Vagina (tissue), 2 donors: ENCODE data around the gene KCTD7. TPM values are rescaled to one million over a fixed set of nuclear protein-coding genes. Genes with fewer than 3 reads are reported as not detected.
"Not testable (repeated sequence)": the region's sequence is repeated elsewhere in the genome, so short reads cannot be mapped to it uniquely, and the experiment has no call there.

Experiments
- DNase-seq, 2 donors: peaks; one replicate each; pipeline ENCODE4 v3.0.0-alpha.2; 2017; ENCODE audit errors: extremely low spot score in 2 of 2
- H3K27ac ChIP-seq: fragments of 200-600 bp; sonication (generic); one replicate; pipeline ENCODE4 v1.5.1; 2019
- H3K27me3 ChIP-seq: fragments of 200-600 bp; sonication (generic); one replicate; pipeline ENCODE4 v1.5.1; 2019
- H3K36me3 ChIP-seq, 2 donors: fragments of 200-600 bp; sonication (generic); one replicate each; pipeline ENCODE4 v1.5.1; 2017 to 2019
- H3K4me1 ChIP-seq: fragments of 200-600 bp; sonication (generic); one replicate; pipeline ENCODE4 v1.5.1; 2019
- H3K4me3 ChIP-seq, 2 donors: fragments of 200-600 bp; sonication (generic); 1 replicate in 1 of 2; 2 replicates in 1 of 2; pipeline ENCODE4 v1.5.1; 2016 to 2019
- H3K9me3 ChIP-seq: fragments of 200-600 bp; sonication (generic); one replicate; pipeline ENCODE4 v1.5.1; 2019
- CTCF ChIP-seq, 3 experiments: fragments of 450-650 bp in 2 of 3; fragments of 200-600 bp in 1 of 3; sonication (generic) in 1 of 3; IDR thresholded peaks; one replicate each; pipeline ENCODE4 v1.5.1; 2017 to 2019; ENCODE audit warnings: antibody characterized with exemption in 3 of 3, mild to moderate bottlenecking in 2 of 3, moderate library complexity in 2 of 3
- POLR2A ChIP-seq, 2 donors: fragments of 450-650 bp; IDR thresholded peaks; one replicate each; pipeline ENCODE4 v1.6.1; 2017; ENCODE audit warnings: antibody characterized with exemption in 2 of 2, mild to moderate bottlenecking in 2 of 2, moderate library complexity in 2 of 2
- POLR2AphosphoS5 ChIP-seq, 2 donors: sonication (generic); formaldehyde crosslinking; IDR thresholded peaks; one replicate each; pipeline ENCODE4 v1.9.0; 2017; ENCODE audit warnings: antibody characterized with exemption in 2 of 2, mild to moderate bottlenecking in 2 of 2, low read depth in 1 of 2; ENCODE audit not compliant: insufficient read depth in 1 of 2
- intact Hi-C: fragments of 100-400 bp; cut with DNase I; formaldehyde crosslinking; loops from one replicate; pipeline ENCODE4 v1.15.1; 2023
- total RNA-seq: library from RNA; depleted of rRNA; stranded (reverse); fragments of >200 nt; gene quantifications from one replicate; pipeline ENCODE4 v1.2.3, GENCODE V29; 2016

The KCTD7 gene
- total RNA-seq, 1 donor from 2014 or later: 20.6 TPM

- Histone ChIP-seq H3K36me3 (no peaks in the 10 kb centered on the region), H3K9me3 (no peaks in the 10 kb centered on the region), H3K4me3 (no peak overlapping the region), H3K27ac (no peak overlapping the region), H3K27me3 (no peaks in the 10 kb centered on the region), H3K4me1 (peaks cover 25% of the 10 kb centered on the region)
- intact Hi-C loops: no loop called here
- TF ChIP-seq CTCF (IDR thresholded peaks at IDR 0.05) (no peak), POLR2AphosphoS5 (IDR thresholded peaks at IDR 0.05; ENCODE audit: insufficient read depth in 1 of 2, low read depth in 1 of 2) (no peak), POLR2A (IDR thresholded peaks at IDR 0.05) (no peak)
- DNase-seq: no peak
Observed at GRCh38 chr7:66630531-66630930, 1.9 kb downstream of the KCTD7 start.

DNA sequence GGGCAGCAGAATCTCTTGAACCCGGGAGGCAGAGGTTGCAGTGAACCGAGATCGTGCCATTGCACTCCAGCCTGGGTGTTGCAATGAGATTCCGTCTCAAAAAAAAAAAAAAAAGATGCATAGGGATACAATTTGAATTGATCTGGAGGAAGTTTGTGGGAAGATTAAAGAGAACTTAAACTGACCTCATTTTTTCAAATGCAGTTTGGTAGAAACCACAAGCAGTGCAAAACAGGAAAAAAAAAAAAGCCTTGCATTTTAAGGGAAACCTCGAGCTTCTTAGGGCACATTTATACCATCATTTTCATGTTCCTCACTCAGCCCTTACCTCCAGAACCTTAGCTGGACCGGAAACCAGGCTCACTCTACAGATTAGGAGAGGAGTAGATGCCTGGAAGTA lies 2.8 kb downstream of the KCTD7 start:
- no peaks in the 10 kb centered on the region for H3K27me3 ChIP-seq
- no peak overlapping the region for H3K4me3 ChIP-seq
- TF ChIP-seq CTCF (IDR thresholded peaks at IDR 0.05): no peak
- no peak for TF ChIP-seq POLR2A (IDR thresholded peaks at IDR 0.05)
- TF ChIP-seq POLR2AphosphoS5 (IDR thresholded peaks at IDR 0.05; ENCODE audit: insufficient read depth in 1 of 2, low read depth in 1 of 2): no peak
- no peaks in the 10 kb centered on the region for H3K36me3 ChIP-seq
- no peak for DNase-seq
- intact Hi-C loops: no loop called here
- H3K9me3 ChIP-seq: no peaks in the 10 kb centered on the region
- H3K27ac ChIP-seq: no peak overlapping the region
- peaks cover 25% of the 10 kb centered on the region for H3K4me1 ChIP-seq

DNA sequence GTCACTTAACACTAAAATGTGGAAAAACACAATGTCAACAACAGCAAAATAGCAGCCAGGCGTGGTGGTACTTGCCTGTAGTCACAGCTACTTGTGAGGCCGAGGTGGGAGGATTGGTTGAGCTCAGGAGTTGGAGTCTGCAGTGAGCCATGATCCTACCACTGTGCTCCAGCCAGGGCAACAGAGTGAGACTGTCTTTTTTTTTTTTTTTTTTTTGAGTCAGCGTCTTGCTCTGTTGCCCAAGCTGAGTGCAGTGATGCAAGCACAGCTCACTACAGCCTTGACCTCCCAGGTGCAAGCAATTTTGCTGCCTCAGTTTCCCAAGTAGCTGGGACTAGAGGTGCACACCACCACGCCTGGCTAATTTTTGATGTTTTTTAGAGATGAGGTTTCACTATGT lies 6.1 kb downstream of the KCTD7 start:
- no peaks in the 10 kb centered on the region for H3K27me3 ChIP-seq
- intact Hi-C loops: no loop called here
- H3K4me1 ChIP-seq: peaks cover 10% of the 10 kb centered on the region
- H3K36me3 ChIP-seq: peaks cover 6 to 26% of the 10 kb centered on the region in 2 donors
- no peaks in the 10 kb centered on the region for H3K9me3 ChIP-seq
- TF ChIP-seq CTCF (IDR thresholded peaks at IDR 0.05): no peak
- TF ChIP-seq POLR2AphosphoS5 (IDR thresholded peaks at IDR 0.05; ENCODE audit: insufficient read depth in 1 of 2, low read depth in 1 of 2): no peak
- no peak for TF ChIP-seq POLR2A (IDR thresholded peaks at IDR 0.05)
- peak overlapping the region; percentile 45 for H3K27ac ChIP-seq
- H3K4me3 ChIP-seq: no peak overlapping the region
- DNase-seq: no peak

- H3K4me1 ChIP-seq, H3K4me3 ChIP-seq, DNase-seq, H3K9me3 ChIP-seq, intact Hi-C loops, H3K27me3 ChIP-seq: not testable (repeated sequence)
- Histone ChIP-seq H3K27ac (peak overlapping the region; percentile 45), H3K36me3 (peaks cover 6 to 32% of the 10 kb centered on the region in 2 donors)
Observed at GRCh38 chr7:66635322-66635981, 6.8 kb downstream of the KCTD7 start.

DNA sequence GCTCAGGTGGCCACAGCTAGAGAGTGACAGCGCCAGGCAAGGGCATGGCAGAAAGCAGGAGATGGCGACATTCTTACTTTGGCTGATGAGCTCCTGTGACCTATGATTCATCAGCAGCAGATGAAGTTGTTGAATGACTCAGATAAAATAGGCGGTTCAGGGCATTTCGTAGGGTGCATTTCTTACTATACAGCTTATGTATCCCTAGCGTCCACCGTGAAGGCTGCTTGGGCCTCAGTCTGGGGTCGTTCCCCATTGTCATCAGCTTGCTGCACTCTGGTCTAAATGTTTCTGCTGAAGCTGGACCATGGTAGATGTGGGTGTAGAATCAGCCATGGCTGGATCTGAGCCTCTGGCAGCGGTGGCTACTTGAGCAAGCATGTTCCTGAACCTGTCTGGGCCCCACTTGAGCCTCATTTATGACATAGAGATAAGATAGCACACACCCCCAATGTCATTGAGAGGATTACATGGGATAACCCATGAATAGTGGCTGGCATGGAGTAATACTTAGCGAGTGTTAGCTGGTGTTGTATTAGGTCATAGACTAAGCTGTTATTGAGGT lies 7.4 kb downstream of the KCTD7 start:
- H3K4me3 ChIP-seq, H3K4me1 ChIP-seq, H3K9me3 ChIP-seq, DNase-seq, intact Hi-C loops, H3K27me3 ChIP-seq: not testable (repeated sequence)
- Histone ChIP-seq H3K27ac (peak overlapping the region; percentile 44), H3K36me3 (peaks cover 6 to 37% of the 10 kb centered on the region in 2 donors)

DNA sequence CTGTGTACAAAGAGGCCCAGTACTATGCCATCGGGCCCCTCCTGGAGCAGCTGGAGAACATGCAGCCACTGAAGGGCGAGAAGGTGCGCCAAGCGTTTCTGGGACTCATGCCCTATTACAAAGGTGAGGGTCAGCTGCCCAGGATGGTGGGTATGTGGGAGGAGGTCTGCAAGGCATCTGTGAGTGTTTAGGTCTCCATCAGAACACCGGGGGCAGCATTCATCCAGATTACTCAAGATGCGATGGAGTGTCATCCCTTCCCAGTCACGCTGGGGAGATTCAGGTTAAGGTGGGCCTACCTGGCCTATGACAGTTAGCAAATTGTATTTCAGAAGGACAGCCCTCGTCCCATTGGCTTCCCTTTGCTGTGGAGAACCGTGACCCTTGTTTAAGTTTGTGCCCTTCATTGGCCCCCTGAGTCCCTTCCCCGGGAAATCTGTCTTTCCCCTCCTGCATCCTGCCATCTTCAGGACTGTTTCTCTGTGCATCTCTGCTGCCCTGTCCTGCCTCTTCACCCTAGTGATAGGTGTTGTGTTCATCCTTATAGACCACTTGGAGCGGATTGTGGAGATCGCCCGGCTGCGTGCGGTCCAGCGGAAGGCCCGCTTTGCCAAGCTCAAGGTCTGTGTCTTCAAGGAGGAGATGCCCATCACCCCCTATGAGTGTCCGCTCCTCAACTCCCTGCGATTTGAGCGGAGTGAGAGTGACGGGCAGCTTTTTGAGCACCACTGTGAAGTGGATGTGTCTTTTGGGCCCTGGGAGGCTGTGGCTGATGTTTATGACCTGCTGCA lies 9.8 kb downstream of the KCTD7 start:
- Histone ChIP-seq H3K4me3 (no peak overlapping the region), H3K9me3 (no peaks in the 10 kb centered on the region), H3K27ac (no peak overlapping the region), H3K27me3 (no peaks in the 10 kb centered on the region), H3K4me1 (no peaks in the 10 kb centered on the region), H3K36me3 (peaks cover 6 to 55% of the 10 kb centered on the region in 2 donors)
- TF ChIP-seq POLR2AphosphoS5 (IDR thresholded peaks at IDR 0.05; ENCODE audit: insufficient read depth in 1 of 2, low read depth in 1 of 2) (no peak), POLR2A (IDR thresholded peaks at IDR 0.05) (no peak), CTCF (IDR thresholded peaks at IDR 0.05) (no peak)
- no peak for DNase-seq
- intact Hi-C loops: no loop called here
